Stimulated activated naive CD4-positive, alpha-beta T cell (primary cell): ENCODE results near the gene COX10.
A peak's percentile ranks its signal among the peaks of the same experiment; 100 is the strongest.
"Not testable (repeated sequence)": the region's sequence is repeated elsewhere in the genome, so short reads cannot be mapped to it uniquely, and the experiment has no call there.

Experiments used
- DNase-seq, 6 experiments: peaks; one replicate each; lab custom pipeline; 2025; lab: John Stamatoyannopoulos, UW

COX10 gene

DNA sequence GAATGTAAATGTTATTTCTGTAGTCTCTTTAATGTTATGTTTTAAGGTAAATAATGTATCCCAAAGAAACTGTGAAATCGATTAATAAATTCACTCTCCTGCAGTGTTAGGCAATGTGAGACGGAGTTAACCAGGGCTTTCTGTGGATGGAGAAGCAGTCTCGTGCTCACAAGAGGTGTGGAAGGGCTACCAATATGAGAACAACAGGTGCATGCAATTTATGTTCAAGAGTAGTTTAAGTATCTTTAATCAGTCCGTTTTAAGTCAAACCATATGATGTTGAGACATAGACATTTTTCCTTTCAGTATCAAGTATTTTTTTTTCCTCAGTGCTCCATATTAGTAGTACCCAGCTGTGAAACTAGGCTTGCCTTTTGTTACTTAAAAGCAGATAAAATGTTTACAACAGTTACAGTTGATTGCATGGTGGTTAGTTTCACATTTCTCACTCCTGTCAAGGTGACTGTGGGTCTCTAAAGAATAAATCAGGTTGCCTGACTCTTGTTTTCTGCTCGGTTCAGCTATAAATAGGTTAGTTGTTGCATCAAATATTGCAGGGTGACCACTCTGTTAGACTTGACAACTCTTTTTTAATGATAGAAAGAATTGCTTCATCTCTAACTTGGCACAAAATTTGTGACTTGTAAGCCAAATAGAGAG, 54.4 kb downstream of the COX10 start:
- no peak for DNase-seq

DNA sequence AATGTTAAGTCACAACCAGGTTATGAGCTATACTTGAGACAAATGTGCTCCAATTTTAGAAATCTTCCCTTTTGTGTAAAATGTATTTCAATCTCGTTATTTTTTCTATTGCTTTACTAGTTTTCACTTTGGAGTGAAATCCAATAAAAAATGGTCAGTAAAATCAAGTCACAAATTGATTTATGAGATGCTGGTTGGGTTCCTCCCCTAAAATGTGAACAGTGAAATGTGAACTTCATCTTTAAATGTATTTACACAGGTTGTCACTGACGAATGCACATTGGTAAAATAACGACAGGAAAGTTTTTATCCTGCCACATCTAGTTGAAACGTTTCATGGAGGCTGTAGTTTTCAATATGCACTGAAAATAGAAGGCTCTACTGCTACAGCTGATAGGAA, 55.5 kb downstream of the COX10 start:
- no peak for DNase-seq

DNA sequence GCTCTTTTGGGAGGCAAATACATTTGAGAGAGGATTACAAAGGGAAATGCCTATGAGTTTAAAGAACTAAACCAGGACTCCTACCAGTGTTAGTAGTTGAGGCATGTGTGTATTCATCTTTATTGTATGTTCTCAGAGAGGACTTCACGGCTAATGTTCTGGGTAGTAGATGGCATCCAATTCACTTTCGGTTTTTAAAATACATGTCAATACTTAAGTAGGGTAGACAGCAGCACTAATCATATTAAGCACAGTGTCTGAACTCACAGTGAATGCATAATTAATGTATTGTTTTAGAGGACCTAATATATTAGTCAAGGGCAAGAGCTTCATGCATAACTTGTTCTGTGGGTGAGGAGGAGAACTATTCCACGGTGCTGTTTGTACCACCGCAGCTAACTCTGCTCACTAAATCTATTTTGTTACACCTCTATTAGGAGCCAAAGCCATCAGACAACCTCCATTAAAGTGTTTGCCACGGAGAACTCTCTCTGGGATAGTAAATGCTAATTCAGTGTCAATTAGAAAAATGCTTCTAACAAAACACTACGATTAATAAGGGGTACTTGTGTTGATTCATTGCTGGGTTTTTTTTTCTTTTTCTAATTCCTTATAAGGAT, 56.3 kb downstream of the COX10 start:
- no peak for DNase-seq

DNA sequence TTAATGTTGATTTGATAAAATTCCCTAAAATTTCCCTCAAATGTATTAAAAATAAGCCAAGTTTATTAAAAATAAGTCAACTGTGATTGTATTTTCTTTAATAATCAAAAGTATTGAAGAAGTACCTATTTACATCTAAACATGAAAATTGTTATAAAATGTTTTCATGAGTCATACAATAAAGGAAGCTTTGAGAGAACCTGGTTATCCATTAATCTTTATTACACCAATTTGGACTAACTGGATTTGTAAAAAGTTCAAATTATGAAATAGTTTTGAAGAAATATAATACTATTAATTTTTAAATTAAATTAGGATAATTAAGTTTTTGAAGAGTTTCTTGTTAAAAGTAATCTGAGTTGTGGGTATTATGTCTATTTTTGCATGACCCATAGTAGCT, 63.8 kb downstream of the COX10 start:
- DNase-seq = no peak

DNA sequence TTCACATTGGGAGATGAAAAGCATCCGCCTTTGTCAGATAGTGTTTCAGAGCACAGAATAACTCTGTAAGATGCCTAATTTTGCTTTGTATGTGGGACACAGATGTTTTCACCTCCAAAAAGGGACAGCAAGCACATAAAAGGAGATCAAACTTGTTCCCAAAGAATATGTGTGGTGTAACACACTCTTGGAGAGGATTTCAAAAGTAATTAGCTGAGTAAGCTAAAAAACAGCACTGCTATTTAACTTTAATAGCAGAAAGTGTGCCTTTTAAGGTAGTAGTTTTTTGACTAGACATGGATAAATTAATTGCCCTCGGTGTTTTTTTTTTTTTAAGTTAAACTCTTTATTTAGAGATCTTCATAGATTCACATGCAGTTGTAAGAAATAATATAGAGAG, 65.2 kb downstream of the COX10 start:
- DNase-seq = no peak

DNA sequence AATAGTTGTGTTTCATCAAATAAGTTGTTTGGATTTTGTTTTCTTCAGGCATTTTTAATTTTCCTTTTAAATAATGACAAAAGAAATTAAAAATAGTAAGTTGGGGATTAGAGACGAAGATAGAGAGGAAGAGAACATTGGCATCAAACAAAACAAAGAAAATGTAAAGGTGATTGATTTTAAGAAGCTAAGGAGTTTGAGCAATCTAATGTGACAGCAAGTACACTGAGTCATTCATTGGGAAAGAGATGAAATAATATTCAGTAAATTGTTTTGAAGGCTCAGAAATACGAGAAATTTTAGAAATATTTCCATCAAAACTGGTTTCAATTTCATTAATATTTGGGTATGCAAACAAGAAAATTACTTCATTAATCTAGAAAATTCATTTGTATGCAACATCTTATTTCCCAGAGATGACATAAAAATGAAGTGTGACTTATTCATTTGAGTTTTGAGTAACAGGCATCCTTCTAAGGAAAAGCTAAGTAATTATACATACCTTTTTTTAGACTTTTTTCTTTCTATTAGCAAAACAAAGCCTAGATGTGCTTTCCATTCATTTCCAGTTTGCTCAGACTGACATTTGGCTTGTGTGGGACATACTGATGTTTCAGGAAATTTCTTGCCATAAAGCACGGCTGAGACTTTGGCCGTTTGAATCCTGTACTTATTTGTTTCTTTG, 66.7 kb downstream of the COX10 start:
- no peak for DNase-seq

DNA sequence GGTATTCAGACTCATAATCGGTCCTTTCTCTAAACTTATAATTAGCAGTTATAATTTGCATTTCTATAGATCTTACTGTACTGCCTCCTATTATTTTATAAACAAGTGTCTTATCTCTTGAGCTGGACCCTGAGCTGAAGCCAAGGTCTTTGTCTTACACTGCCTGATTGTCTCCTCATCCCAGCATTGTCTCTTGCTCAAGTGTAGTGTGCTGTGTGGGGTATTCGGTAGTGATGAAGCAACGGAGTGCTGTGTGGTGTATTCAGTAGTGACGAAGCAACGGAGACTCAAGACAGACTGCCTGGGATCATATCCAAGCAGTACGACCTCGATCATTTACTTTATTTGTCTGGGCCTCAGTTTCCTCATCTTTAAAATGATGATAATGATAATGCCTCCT, 69.3 kb downstream of the COX10 start:
- DNase-seq = no peak

DNA sequence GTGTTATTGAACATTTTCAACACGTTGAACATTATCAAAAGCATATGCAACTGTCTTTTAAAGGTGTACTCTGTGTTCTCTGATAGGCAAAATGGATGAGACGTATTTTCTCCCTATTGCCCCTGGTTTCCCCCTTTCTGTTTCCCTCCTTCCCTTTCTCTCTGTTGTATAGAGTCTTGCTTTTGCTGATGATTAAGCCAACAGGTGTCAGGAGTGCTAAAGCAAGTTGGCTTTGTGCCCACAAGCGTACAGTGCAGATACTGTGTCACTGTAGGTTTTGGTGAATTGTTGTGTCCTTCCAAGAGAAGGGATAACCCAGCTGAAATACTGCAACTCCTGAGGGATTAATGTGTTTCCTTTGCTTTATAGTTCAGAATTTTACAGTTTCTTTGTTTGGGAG, 74.4 kb downstream of the COX10 start:
- DNase-seq = peak in 1 of 6 experiments; percentile 5

DNA sequence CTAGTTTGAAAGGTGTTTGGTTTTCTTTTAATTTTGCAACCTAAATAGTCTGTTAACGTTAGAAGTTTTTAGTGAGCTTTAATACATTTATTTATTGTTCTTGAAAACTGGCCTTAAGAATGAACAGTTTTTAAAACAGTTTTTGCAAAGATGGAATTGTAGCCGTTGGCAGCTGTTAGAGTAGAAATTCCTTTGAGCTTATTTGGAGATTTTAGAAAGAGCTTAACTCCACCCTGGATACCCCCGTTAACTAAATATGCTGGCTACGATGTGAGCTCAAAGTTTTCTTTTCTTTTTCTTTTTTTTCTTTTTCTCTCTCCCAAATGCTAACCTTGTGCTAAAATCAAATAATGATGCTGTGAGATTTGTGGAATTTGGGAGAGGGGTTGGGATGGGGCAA, 75.2 kb downstream of the COX10 start:
- DNase-seq = no peak

DNA sequence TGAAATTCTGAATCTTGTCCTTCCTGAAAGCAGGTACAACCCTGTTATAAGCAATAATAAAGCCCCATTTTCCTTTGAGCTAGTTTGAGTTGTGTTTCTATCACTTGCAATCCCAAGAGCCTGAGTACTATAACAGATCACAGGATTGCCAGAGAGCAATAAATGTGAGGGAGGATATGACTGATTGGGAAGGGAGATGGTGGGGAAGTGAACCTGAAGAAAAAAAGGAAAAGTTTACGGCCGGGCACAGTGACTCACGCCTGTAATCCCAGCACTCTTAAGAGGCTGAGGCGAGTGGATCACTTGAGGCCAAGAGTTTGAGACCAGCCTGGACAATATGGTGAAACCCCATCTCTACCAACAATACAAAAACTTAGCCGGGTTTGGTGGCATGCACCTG, 80.4 kb downstream of the COX10 start:
- no peak for DNase-seq

DNA sequence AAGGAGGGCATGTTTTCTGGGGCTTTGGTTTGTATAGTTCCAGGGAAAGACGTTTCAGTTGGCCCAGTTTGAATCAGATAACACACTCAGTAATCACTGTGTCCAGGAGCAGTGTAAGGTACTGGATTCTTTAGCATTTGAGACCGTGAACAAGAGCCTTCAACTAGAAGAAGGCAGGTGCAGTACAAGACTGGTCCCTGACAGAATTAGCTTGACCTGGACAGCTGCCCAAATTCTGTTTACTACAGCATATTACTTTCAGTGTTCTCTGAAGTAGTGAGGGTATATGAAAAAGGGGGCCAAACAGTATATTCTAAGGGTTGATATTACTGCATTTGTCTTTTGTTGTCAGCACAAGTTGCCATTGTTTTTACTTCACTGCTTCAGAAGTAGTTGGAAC, 81.3 kb downstream of the COX10 start:
- no peak for DNase-seq

DNA sequence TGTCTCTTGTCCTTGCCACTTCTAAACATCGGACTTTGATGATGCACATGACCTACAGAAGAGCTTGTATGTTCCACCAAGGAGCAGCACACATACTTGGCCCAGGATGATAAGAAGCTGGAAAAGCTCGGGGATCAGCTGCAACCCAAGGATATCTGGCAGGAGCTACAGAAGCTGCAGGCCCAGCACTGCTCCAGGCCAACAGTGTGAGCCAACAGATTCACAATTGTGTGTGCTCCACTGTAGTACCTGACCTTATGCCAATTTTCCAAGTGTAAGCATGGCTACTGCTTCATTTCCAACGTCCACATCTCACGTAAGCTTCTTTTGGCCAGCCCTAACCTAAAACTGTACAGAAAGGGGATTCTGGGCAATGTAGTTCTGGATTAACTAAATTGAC, 83.4 kb downstream of the COX10 start:
- DNase-seq = no peak

DNA sequence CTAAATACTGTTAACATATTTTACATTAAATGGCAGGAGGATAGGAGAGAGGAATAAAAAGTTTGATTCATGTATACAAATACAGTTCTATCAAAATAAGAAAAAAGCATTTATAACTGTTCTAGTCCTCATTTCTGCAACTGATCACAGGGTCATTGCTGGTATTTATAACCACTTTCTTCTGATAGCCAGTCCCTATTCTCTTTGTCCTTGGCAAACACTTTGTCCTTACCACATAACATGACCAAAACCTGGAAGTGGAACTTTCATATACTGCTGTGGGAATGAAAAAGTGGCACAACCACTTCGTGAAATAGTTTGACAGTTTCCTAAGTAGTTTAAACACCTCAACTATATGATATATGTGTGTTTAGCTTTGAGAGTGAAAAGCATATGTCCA, 84.1 kb downstream of the COX10 start:
- no peak for DNase-seq

DNA sequence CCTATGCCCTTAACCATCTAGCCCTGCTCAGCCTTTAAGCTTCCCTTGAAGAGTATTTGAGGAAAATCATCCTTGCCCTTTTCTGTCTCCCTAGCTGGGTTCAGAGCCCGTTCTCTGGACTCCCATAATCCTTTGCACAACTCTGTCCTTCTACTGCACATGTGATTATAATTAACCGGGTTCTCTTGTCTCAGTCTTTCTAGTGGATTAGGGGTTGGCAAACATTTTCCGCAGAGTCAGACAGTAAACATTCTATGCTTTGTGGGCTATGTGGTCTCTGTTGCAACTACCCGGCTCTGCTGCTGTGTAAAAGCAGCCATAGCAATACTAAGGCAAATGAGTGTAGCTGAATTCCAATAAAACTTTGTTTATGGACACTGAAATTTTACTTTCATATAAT, 87.4 kb downstream of the COX10 start:
- no peak for DNase-seq

DNA sequence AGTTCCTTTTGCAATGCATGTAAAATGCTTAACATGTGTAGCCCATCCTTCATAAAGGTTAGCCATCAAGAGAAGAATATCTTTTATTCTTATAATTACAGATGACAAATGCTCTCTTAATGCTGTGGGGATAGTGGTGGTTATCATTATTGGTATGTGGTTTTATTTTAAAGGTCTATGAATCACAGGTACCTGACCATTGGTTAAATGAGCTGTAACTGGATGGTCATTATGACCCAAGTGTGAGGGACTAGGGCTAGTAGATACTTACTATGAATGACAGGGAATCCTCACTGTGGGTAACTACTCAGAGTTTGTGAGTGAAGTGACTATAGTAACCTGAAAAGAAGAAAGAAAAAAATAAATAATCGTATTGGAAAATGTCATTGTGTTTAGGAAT, 88.5 kb downstream of the COX10 start:
- DNase-seq = no peak

DNA sequence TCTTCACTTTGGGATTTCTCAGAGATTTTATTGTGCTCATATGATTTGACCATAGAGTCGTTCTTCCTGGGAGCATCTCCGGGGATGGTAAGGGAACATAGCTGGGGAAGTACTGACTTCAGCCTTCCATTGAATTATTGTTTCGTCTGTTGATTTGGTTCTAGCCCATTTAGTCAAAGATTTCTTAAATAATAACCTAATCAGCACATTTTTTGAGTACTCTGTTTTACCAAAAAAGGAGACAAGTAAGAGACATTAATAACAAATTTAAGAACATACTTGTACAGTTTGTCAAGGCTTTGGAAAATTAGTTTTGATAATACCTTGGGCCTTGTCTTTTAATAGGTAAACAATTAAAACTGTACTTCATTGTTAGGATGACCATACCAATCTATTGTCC, 89.4 kb downstream of the COX10 start:
- DNase-seq = no peak

DNA sequence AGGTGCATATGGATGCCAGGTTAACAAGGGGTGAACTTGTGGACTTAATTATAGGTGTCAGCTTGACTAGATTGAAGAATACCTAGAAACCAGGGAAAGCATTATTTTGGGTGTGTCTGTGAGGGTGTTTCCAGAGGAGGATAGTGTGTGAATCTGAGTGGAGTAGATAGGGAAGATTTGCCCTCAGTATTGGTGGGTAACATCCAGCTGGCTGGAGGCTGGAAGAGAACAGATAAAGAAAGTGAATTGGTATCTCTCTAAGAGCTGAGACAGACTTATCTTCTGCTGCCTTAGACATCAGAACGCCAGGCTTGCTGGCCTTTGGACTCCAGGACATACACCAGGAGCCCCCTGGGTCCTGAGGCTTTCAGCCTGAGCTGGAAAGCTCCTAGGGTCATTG, 92.1 kb downstream of the COX10 start:
- DNase-seq = no peak

DNA sequence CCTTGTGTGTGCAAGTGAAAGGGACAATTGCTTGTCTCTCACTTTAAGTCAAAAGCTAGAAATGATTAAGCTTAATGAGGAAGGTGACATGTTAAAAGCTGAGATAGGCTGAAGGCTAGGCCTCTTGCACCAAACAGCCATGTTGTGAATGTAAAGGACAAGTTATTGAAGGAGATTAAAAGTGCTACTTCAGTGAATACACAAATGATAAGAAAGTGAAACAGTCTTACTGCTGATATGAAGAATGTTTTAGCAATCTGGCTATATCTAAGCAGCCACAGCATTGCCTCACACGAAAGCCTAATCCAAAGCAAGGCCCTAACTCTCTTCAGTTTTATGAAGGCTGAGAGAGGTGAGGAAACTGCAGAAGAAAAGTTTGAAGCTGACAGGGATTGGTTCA, 96.3 kb downstream of the COX10 start:
- DNase-seq = no peak

DNA sequence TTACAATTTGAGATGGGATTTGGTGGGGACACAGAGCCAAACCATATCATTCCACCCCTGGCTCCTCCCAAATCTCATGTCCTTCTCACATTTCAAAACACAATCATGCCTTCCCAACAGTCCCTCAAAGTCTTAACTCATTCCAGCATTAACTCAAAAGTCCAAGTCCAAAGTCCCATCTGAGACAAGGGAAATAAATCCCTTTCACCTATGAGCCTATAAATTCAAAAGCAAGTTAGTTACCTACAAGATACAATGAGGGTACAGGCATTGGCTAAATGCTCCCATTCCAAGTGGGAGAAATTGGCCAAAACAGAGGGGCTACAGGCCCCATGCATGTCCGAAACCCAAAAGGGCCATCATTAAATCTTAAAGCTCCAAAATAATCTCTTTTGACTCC, 98.5 kb downstream of the COX10 start:
- not testable (repeated sequence) for DNase-seq

DNA sequence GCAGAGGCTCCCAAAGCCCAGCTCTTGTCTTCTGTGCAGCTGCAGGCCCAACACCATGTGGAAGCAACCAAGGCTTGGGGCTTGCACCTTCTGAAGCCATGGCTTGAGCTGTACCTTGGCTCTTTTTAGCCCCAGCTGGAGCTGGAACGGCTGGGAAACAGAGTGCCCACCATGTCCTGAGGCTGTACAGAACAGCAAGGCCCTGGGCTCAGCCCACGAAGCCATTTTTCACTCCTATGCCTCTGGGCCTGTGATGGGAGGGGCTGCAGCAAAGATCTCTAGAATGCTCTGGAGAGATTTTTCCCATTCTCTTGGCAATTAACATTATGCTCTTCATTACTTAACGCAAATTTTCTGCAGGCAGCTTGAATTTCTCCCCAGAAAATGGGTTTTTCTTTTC, 99.3 kb downstream of the COX10 start:
- DNase-seq = no peak

DNA sequence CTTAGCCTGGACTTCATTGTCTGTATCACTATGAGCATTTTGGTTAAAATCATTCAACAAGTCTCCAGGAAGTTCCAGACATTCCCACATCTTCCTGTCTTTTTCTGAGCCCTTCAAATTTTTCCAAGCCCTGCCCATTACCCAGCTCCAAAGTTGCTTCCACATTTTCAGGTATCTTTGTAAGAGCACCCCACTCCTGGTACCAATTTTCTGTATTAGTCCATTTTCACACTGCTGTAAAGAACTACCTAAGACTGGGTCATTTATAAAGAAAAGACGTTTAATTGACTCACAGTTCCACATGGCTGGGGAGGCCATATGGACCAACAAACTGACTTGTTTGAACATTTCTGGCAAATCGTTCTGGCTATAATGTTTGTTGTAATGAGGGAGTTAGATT, 100.0 kb downstream of the COX10 start:
- DNase-seq = no peak

DNA sequence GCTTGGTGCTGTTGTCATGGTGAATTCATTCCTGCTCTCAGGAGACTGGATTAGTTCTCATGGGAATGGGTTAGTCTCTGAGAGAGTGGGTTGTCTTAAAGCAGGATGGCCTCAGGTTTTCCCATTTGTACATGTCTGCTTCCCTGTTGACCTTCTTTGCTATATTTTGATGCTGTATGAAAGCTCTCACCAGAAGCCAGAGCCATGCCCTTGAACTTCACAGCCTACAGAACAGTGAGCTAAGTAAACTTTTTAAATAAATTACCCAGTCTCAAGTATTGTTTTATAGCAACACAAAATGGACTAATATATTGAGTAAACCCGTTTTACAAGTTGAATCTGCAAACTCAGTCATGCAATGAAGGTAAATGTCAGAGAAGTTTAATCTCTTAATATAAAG, 100.6 kb downstream of the COX10 start:
- DNase-seq = no peak

DNA sequence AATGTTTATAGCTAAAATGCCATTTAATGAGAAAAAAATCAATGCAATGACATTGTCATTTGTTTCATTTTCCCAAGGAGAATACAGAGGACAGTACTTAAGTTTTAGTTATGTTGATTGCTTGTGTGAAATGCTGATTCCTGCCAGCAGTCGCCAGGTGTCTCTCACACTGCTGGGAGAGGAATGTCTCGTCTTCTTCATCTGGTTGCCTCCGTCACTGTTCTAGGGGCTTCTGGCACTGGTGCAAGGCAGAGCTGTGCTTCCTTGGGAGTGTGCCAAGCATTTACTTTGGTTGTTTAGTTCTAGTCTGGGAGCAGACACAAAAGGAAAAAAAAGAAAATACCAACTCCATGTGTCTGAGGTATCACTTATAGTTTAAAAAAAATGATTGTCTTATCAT, 107.7 kb downstream of the COX10 start:
- not testable (repeated sequence) for DNase-seq

DNA sequence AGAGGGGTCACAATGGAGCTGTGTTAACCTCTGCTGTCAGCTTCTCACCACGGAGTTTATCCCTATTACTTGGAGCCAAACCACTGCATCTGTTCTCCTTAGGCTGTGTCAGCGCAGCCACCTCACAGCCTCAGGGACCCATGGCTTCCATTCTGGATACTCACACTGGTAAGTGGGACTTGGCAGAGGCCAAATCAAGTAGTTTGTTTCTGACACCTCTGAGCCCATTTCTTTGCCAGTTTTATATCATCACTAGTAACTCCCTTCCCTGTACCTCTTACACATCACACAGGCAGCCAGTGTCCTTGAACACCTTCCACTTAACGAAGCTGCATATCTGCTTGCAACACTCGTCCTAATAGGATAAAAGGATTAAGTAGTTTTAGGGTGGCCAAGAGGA, 108.5 kb downstream of the COX10 start:
- DNase-seq = not testable (repeated sequence)
